Nephron (organoid): ENCODE measurements around the gene RPTOR.
"Not testable (repeated sequence)": the region's sequence is repeated elsewhere in the genome, so short reads cannot be mapped to it uniquely, and the experiment has no call there.

Experiments used
- H3K27ac Mint-ChIP-seq, 3 experiments: 2 replicates each; pipeline ENCODE4 v1.8.0; 2020; ENCODE audit warnings: mixed read lengths in 3 of 3, mild to moderate bottlenecking in 2 of 3, moderate library complexity in 1 of 3
- H3K27me3 Mint-ChIP-seq: 2 replicates; pipeline ENCODE4 v1.8.0; 2021; ENCODE audit warnings: low read depth, mild to moderate bottlenecking, moderate library complexity, mixed read lengths
- H3K36me3 Mint-ChIP-seq: 2 replicates; pipeline ENCODE4 v1.8.0; 2020; ENCODE audit warnings: low read depth, mixed read lengths
- H3K4me1 Mint-ChIP-seq: 2 replicates; pipeline ENCODE4 v1.8.0; 2020; ENCODE audit warnings: mixed read lengths
- H3K4me3 Mint-ChIP-seq, 3 experiments: 2 replicates each; pipeline ENCODE4 v1.8.0; 2020; ENCODE audit warnings: mild to moderate bottlenecking in 3 of 3, mixed read lengths in 3 of 3, moderate library complexity in 2 of 3
- H3K9me3 Mint-ChIP-seq: 2 replicates; pipeline ENCODE4 v1.8.0; 2020; ENCODE audit warnings: mixed read lengths
- TF ChIP-seq, protein P1 (sequence below), 3 experiments: fragments of 200-600 bp; sonication (generic); IDR thresholded peaks; one replicate each; pipeline ENCODE4 v1.5.0; 2021; ENCODE audit warnings: antibody characterized with exemption in 3 of 3; ENCODE audit not compliant: unreplicated experiment in 3 of 3

The RPTOR gene

DNA sequence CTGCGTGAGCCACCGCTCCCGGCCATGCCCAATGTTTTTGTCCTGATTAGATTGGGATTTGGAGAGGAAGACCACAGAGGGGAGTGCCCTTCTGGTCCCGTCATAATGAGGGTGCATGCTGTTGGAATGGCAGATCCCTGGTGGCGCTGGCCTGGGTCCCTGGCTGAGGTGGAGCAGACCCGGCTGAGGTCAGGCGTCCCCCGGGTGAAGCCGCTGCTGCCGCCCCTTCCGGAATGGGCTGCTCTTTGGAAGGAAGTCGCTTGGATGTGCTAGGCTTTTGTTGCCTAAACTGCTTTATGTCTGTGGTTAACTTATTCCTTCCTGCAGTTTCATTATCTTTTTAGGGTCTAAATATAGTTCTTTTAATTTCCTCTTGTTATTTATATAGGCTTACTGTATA is 326.7 kb downstream of the RPTOR start:
- H3K9me3 Mint-ChIP-seq: no peaks in the 10 kb centered on the region
- H3K4me3 Mint-ChIP-seq: no peak overlapping the region
- no peaks in the 10 kb centered on the region for H3K27me3 Mint-ChIP-seq
- TF ChIP-seq, protein P1, sequence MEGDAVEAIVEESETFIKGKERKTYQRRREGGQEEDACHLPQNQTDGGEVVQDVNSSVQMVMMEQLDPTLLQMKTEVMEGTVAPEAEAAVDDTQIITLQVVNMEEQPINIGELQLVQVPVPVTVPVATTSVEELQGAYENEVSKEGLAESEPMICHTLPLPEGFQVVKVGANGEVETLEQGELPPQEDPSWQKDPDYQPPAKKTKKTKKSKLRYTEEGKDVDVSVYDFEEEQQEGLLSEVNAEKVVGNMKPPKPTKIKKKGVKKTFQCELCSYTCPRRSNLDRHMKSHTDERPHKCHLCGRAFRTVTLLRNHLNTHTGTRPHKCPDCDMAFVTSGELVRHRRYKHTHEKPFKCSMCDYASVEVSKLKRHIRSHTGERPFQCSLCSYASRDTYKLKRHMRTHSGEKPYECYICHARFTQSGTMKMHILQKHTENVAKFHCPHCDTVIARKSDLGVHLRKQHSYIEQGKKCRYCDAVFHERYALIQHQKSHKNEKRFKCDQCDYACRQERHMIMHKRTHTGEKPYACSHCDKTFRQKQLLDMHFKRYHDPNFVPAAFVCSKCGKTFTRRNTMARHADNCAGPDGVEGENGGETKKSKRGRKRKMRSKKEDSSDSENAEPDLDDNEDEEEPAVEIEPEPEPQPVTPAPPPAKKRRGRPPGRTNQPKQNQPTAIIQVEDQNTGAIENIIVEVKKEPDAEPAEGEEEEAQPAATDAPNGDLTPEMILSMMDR (IDR thresholded peaks at IDR 0.05; ENCODE audit: unreplicated experiment in 3 of 3): no peak
- peaks cover 23% of the 10 kb centered on the region for H3K4me1 Mint-ChIP-seq
- peak overlapping the region in 2 of 3 experiments; percentile 76 to 84 for H3K27ac Mint-ChIP-seq
- peaks cover 25% of the 10 kb centered on the region for H3K36me3 Mint-ChIP-seq

DNA sequence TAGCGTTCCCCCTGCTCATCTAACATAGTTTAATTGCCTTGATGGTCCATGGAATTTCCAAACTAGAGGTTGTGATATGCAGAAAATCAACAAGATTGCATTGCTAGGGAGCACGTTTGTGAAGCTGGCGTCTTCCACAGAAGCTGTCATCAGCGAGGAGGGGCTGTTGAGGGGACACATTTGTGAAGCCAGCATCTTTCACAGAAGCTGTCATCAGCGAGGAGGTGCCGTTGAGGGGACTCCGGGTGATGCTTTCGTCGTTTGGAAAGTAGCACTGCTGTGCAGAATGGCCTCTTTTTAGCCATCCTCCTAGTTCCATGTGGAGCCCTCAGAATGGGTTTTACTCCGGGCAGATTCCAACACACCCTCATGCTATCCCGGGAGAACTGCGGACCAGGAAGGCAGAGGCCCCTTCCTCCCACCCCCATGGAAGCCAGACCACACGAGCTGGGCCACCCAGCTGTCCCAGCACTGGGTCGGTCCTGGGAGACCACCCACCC is 327.4 kb downstream of the RPTOR start:
- Mint-ChIP-seq H3K4me3 (no peak overlapping the region), H3K27me3 (no peaks in the 10 kb centered on the region), H3K36me3 (peaks cover 27% of the 10 kb centered on the region), H3K27ac (peak overlapping the region in 2 of 3 experiments; percentile 76 to 84), H3K4me1 (peaks cover 23% of the 10 kb centered on the region), H3K9me3 (no peaks in the 10 kb centered on the region)
- TF ChIP-seq, protein P1 (IDR thresholded peaks at IDR 0.05; ENCODE audit: unreplicated experiment in 3 of 3): no peak

DNA sequence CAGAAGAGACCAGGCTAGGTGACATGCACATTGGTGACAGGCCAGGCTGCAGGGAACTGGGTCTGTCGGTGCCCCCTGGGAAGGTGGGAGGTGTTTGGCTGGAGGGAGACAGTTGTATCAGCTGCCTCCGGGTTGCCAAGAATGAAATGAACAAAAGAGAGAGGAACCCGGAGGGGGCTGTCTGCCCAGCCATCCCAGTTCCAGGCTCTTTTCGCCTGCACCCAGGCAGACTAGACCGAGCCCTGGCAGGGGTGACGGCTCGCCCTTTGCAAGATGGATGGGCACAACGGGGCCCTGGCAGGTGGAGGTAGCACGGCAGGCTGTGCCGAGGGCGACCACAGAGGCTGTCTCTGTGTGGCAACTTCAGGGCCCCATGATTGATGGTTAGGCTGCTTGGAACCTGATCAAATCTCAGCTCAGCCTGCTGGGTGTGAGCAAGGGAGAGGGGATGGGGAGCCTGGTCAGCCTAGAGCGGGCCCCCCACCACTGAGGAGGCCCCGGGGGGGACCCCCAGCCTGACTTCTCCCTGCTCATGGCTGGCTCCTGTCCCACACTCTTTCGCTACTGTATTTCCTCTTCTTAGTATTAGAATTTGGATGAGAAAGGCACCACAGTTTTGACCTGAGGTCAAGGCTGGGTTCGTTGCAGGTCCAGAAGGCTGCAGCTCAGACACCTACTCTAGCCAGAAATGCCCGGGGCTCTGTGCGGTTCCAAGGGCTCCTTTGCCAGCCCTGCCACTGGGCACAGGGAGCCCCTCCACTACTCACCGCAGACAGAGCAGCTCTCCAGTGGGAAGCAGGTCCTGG is 328.1 kb downstream of the RPTOR start:
- Mint-ChIP-seq H3K4me3 (no peak overlapping the region), H3K27ac (peak overlapping the region in 2 of 3 experiments; percentile 76 to 84), H3K4me1 (peaks cover 29% of the 10 kb centered on the region), H3K27me3 (no peaks in the 10 kb centered on the region), H3K9me3 (no peaks in the 10 kb centered on the region), H3K36me3 (peaks cover 32% of the 10 kb centered on the region)
- TF ChIP-seq, protein P1 (IDR thresholded peaks at IDR 0.05; ENCODE audit: unreplicated experiment in 3 of 3): no peak

- Mint-ChIP-seq H3K27me3 (no peaks in the 10 kb centered on the region), H3K9me3 (no peaks in the 10 kb centered on the region)
These were observed 328.8 kb downstream of the RPTOR start for GRCh38 chr17:80873307-80873951.

DNA sequence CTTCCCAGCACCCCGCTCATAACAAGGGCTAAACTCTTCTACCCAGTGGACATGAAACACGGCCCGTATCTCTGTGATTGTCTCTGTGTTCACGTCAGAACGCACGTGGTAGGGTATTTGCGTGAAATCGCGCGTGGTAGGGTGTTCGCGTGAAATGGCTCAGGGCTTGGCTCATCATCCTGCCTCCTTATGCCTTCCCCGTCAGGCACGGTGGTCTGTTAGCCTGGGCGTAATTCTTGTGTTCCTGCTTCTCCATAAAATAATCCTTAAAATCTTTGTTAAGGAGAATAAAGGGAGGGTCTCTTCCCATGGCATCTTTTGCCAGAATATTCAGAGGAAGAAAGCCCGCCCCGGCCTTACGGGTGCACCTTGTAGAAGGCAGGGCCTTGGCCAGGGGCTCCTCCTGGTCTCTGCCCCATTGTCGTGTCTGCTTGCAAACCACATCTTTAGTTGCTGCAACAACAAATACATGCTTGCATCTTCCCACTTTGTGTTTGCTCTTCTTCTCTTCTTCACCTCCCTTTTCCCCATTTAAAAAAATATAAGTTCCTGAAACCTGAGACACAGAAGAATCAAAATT is 330.3 kb downstream of the RPTOR start:
- Mint-ChIP-seq H3K4me3 (no peak overlapping the region), H3K9me3 (no peaks in the 10 kb centered on the region), H3K27ac (peak overlapping the region in 1 of 3 experiments; percentile 68), H3K27me3 (no peaks in the 10 kb centered on the region), H3K36me3 (peaks cover 32% of the 10 kb centered on the region), H3K4me1 (peaks cover 40% of the 10 kb centered on the region)
- TF ChIP-seq, protein P1 (IDR thresholded peaks at IDR 0.05; ENCODE audit: unreplicated experiment in 3 of 3): no peak

More at GRCh38 chr17:80873307-80873951, 328.8 kb downstream of the RPTOR start:
- Mint-ChIP-seq H3K4me3 (no peak overlapping the region), H3K36me3 (peaks cover 35% of the 10 kb centered on the region), H3K27ac (peak overlapping the region in 2 of 3 experiments; percentile 59 to 74), H3K4me1 (peaks cover 34% of the 10 kb centered on the region)
- TF ChIP-seq, protein P1 (IDR thresholded peaks at IDR 0.05; ENCODE audit: unreplicated experiment in 3 of 3): no peak

DNA sequence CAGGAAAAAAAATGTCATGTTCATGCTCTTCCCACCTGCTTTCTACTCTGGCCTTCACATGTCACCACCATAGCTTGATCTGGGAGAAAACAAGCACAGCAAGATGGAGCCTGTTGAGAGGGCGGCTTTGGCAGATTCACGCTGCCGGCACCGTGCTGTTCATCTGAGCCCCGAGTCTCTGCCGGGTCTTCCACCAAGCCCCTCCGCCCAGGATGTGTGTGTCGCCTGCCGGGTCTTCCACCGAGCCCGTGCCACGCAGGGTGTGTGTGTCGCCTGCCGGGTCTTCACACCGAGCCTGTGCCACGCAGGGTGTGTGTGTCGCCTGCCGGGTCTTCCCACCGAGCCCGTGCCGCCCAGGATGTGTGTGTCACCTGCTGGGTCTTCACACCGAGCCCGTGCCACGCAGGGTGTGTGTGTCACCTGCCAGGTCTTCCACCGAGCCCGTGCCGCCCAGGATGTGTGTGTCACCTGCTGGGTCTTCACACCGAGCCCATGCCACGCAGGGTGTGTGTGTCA is 330.9 kb downstream of the RPTOR start:
- Mint-ChIP-seq H3K36me3 (peaks cover 35% of the 10 kb centered on the region), H3K27ac (peak overlapping the region in 1 of 3 experiments; percentile 68), H3K4me1 (peaks cover 45% of the 10 kb centered on the region)
- H3K4me3 Mint-ChIP-seq, H3K9me3 Mint-ChIP-seq, H3K27me3 Mint-ChIP-seq: not testable (repeated sequence)

GRCh38 chr17:80876456-80876949 is 331.9 kb downstream of the RPTOR start:
- H3K36me3 Mint-ChIP-seq: peaks cover 42% of the 10 kb centered on the region
- H3K27ac Mint-ChIP-seq, H3K27me3 Mint-ChIP-seq, H3K4me3 Mint-ChIP-seq, H3K9me3 Mint-ChIP-seq: not testable (repeated sequence)
- H3K4me1 Mint-ChIP-seq: peaks cover 50% of the 10 kb centered on the region
